Loucy (cell line): ENCODE results near the gene SLC27A2.

Experiments
- CTCF ChIP-seq: fragments of 200-600 bp; sonication (generic); conservative IDR thresholded peaks from 2 replicates; pipeline ENCODE4 v1.5.1; 2014; ENCODE audit warnings: mild to moderate bottlenecking, antibody characterized with exemption, low read length
- EZH2phosphoT487 ChIP-seq: fragments of 200-600 bp; IDR thresholded peaks from 2 replicates; pipeline ENCODE4 v1.6.1; 2018; ENCODE audit warnings: antibody characterized with exemption, mild to moderate bottlenecking, moderate library complexity, borderline replicate concordance

- TF ChIP-seq CTCF (no peak), EZH2phosphoT487 (no peak)
These were observed 45.1 kb downstream of the SLC27A2 start for GRCh38 chr15:50227076-50227475.
